OCI-M1 (cell line): ENCODE results near the gene CDH23.
A peak's percentile ranks its signal among the peaks of the same experiment; 100 is the strongest.

ENCODE experiments used
- DNase-seq: peaks from one replicate; lab custom pipeline; 2025; lab: John Stamatoyannopoulos, UW

CDH23 gene

GRCh38 chr10:71757399-71757922 lies 360.7 kb downstream of the CDH23 start:
- DNase-seq = no peak

- DNase-seq = no peak
Measured at GRCh38 chr10:71761105-71761511, 364.4 kb downstream of the CDH23 start.

GRCh38 chr10:71761541-71762113 lies 364.9 kb downstream of the CDH23 start:
- no peak for DNase-seq

GRCh38 chr10:71762324-71762723 lies 365.6 kb downstream of the CDH23 start:
- no peak for DNase-seq

GRCh38 chr10:71763352-71764127 lies 366.8 kb downstream of the CDH23 start:
- no peak for DNase-seq

GRCh38 chr10:71765176-71765904 lies 368.6 kb downstream of the CDH23 start:
- no peak for DNase-seq

- no peak for DNase-seq
Measured at GRCh38 chr10:71765906-71766716, 369.4 kb downstream of the CDH23 start.

GRCh38 chr10:71766717-71767419 lies 370.1 kb downstream of the CDH23 start:
- DNase-seq = no peak

- no peak for DNase-seq
Measured at GRCh38 chr10:71767420-71768035, 370.8 kb downstream of the CDH23 start.

GRCh38 chr10:71769279-71769823 lies 372.6 kb downstream of the CDH23 start:
- peak; percentile 90 for DNase-seq

- DNase-seq = no peak
Measured at GRCh38 chr10:71770255-71770654, 373.5 kb downstream of the CDH23 start.

GRCh38 chr10:71770789-71771188 lies 374.1 kb downstream of the CDH23 start:
- no peak for DNase-seq

- DNase-seq = no peak
Measured at GRCh38 chr10:71771204-71771603, 374.5 kb downstream of the CDH23 start.

GRCh38 chr10:71771821-71772617 lies 375.3 kb downstream of the CDH23 start:
- DNase-seq = peak; percentile 65

- no peak for DNase-seq
Measured at GRCh38 chr10:71772832-71773220, 376.1 kb downstream of the CDH23 start.

GRCh38 chr10:71773221-71773971 lies 376.7 kb downstream of the CDH23 start, which contains the start of gene VSIR:
Gene VSIR, minus strand, starts transcription at chr10:71773520. Its CDS starts 81 bp downstream, at chr10:71773439.
- peak; percentile 95 for DNase-seq

- DNase-seq = peak; percentile 22
Measured at GRCh38 chr10:71774916-71775702, 378.4 kb downstream of the CDH23 start.

GRCh38 chr10:71776481-71776925 lies 379.8 kb downstream of the CDH23 start:
- DNase-seq = peak; percentile 42
